NCI-H2227 treated with DMSO at 0.1 percent for 48 hours (cell line): ENCODE data around the gene GP1BB.

Source experiments
- DNase-seq: peaks from one replicate; lab custom pipeline; 2025; lab: John Stamatoyannopoulos, UW

Gene GP1BB

DNA sequence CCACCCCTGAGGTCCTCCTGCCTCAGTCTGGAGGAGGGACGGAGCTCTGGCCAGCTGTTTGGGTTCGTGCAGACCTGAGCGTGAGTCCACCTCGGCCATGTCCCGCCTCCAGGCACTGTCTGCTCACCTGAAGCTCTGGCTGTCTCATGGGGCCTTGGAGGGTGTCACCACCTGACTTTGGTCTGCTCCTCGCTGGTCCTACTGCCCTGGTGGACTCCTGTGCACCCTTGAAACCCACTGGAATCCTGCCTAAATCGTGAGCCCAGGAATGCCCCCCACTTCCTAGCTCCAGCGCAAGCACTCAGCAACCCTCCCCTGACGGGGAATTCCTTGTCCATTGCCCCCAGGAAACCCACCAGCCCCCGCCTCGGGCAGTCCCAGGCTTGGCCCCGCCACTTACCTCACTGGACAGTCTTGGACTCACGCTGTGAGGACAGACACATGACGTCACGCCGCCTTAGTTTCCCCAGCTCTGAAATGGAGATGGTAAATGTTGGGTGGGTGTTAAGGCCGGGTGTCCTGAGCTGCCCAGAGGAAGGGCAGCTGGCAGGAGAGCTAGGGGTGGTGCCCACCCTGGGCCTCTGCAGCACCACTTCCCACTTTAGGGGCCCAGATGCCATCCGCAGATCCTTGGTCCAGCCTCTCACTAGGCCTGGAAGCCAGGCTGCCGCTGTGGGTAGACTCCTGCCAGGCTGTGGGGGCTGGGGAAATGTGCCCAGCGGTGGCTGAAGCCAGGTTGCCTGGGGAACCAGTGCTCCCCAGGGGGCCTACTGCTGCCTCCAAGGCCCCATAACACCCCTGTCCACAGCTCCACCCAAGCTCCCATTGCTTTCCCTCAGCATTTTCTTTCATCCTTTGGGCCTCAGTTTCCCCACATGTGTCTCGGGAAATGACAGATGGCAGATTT, 19.1 kb downstream of the GP1BB start:
- no peak for DNase-seq

- DNase-seq = no peak
Measured at GRCh38 chr22:19743081-19743480, 19.7 kb downstream of the GP1BB start.

- DNase-seq = no peak
Measured at GRCh38 chr22:19743651-19744050, 20.3 kb downstream of the GP1BB start.

DNA sequence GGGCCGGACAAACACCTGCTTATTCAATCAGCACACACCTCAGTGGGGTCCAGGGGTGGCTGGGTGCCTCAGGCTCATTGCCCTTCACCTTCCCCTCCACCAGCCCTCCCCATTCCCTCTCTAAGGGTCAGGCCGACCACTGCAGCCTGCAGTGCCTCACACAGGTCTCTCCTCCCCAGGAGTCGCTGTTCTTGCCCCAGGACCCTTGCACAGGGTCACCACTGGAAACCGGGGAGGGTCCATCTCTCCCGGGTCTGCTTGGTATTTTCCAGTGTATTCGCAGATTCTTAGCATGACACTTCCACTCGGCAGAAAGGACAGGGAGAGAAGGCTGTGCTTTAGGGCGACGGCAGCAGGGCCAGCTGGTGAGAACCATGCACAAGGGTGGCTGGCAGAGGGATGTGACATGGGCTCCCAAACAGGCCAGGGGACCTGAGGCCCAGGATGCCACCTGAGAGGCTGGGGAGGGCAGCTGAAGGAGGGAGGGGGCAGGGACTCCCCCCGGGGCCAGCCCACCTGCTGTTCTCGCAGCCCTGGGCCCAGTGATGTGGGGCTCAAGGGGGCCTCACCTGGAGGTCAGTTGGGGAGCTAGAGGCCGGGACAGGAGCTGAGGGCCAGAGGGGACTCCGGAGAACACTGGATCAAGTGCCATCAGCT, 21.1 kb downstream of the GP1BB start:
- DNase-seq = no peak

- DNase-seq = no peak
Measured at GRCh38 chr22:19745155-19746101, 22.1 kb downstream of the GP1BB start.

GRCh38 chr22:19746726-19747125, 23.4 kb downstream of the GP1BB start:
- no peak for DNase-seq

DNA sequence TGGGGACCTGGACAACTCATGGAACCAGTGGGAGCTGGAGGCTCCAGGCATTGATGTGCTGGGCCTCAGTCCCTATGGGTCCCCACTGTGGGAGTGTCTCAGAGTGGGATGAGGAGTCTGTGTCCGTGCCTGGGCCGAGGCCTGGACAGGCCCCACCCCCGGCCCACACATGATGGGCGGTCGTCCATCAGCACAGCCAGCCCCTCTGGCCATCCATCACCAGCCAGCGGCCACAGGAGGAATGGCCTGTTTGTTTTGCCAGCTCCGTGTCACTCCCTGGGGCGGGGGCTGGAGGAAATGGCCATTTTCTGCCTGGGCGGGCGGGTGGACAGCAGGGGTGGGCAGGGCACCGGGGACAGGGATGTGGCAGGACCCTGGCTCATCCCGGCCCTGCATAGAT, 24.2 kb downstream of the GP1BB start:
- no peak for DNase-seq

GRCh38 chr22:19748139-19748538, 24.8 kb downstream of the GP1BB start:
- DNase-seq = no peak

DNA sequence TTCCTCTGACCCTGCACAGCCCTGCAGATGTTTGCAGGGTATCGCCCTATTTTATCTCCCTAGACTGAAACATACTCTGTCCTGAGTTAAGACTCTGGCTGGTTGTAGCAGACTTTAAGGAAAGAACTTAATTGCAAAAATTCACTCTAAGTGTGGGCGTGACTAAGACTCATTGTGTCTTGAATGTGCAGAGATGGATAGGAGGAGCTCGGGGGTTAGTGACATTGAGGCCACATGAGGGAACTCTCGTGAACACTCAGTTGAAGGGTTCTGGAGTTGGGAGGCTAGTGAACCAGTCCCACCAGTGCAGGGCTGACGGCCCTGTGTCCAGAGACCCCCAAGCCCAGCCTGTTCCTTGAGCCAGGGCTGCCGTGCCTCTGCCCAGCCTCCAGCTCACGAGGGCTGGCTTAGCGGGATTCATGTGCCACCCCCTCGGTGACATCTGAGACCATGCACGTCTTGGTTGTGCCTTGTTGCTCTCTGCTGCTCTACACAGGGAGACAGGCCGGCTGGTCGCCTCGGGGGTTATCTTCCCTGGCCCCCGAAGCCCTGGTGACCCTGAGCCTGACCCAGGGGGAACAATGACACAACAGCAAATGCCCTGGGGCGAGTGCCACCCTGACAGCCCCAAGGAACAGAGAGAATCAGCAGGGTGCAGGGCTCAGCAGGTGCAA, 25.8 kb downstream of the GP1BB start:
- no peak for DNase-seq

GRCh38 chr22:19749876-19750275, 26.5 kb downstream of the GP1BB start:
- DNase-seq = no peak

GRCh38 chr22:19750507-19751490, 27.5 kb downstream of the GP1BB start:
- no peak for DNase-seq

DNA sequence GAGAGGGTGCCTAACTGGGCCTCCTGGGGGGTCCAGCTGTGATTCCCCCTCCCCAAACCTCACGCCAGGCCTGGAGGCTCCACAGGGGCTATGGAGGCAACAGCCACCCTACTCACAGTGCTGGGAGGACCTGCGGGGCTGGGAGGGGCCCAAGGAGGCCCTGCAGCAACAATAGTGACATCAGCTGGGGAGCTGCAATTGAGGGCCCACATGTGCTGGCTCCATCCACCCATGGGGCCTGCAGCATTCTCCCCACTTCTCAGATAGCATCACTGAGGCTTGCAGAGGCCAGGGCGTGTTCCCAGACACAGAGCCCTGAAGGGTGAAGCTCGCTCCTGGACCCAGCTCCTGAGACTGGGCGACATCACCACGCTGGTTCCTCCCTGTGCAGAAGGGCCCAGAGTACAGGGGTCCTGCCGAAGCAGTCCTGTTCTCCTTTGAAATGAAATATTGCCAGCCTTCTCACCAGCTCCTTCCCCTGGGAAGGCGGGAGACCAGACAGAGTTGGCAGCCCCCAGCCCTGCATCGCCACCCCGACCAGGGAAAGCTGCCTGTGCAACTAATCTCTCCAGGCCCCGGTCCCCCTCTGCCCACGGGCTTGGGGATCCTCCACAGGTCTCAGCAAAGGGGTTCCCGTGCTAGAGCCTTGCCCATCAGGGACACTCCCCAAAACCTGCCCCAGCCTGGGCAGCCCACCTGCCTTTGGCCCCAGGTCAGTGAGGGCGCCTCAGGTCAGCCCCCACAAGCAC, 28.3 kb downstream of the GP1BB start:
- no peak for DNase-seq

DNA sequence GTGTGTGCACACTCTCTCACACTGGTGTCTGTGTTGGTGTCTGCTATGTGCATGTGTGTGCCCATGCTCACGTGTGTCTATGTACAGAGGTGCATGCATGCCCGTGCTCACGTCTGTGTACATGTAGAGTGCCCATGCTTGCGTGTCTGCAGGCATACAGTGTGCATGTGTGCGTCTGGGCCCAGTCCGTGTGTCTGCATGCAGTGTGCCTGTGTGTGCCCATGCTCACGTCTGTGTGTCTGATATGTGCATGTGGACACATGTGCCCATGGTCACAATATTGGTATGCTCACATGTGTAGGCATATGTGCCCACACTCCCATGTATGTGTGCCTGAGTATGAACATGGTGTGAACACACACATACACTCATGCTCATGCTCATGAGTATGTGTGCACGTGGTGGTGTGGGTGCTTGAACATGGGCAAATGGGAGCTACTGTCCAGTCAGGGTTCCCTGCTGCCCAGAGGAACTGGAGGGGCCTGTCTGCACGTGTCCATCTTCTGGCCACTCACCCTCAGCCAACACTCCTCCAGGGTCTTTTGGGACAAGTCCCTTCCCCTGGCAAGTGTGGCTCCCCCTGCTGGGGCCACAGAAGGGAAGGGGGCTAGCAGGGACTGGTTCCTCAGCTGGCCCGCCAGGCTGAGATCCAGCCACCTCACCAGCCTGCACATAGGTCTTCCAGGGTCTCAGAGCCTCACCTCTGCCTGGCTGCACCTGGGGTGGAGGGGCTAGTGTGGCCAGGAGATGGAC, 29.9 kb downstream of the GP1BB start:
- no peak for DNase-seq

DNA sequence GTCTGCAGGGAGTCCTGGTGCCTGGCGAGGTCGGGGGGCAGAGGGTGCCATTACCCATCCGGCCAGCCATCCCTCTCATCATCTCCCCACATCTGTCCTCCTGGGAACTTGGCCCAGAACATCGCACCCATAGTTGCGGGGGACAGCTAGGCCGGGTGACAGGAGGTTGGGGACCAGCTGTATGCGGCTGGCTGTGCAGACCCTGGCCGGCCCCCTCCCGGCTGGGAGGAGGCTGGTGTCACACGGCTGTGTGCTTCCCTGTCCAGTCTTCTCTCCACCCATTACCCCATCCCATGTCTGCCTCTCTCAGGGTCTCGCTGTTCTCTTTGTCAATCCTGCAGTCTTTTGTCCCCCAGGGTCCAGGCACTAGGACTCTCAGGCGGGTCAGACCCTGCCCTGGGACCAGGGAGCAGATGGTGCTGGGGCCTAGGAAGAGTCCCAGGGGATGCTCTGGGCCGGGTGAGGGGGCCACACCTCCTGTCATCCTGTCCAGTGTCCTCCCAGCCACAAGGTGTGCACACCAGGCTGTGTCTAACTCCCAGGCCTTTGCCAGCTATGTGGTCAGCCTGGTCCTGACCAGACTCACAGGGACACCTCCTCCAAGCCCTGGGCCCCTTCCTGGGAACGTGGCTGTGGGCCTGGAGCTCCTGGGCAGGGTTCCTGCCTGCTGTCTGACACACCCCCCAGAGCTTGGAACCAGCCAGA, 30.8 kb downstream of the GP1BB start:
- DNase-seq = no peak

- no peak for DNase-seq
Measured at GRCh38 chr22:19754701-19755144, 31.4 kb downstream of the GP1BB start.

DNA sequence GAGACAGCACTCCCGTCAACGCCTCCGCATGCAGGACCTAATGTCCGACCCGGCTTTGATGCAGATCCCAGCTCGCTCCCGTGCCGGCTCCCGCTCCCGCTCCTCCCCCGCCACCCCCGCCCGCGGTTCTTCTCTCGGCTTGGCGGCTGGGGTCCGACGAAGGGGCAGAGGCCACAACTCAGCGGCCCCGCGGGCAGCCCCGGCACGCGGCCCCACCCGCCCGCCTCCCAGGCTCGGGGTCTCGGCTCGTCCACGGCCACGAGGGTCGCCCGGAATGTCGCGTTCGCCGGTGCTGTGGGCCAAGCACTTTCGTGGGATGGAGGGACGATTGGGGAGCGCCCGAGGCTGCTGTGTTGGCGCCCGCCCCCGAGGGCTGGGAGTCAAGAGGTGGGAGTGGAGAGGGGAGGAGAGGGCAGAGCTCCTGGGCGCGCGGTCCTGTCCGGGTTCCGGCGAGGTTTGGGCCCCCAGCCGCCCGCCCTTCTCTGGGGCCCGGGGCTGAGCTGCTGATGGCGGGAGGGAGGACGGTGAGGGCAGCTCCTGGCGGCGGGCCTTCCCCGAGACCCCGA, 31.9 kb downstream of the GP1BB start:
- no peak for DNase-seq

DNA sequence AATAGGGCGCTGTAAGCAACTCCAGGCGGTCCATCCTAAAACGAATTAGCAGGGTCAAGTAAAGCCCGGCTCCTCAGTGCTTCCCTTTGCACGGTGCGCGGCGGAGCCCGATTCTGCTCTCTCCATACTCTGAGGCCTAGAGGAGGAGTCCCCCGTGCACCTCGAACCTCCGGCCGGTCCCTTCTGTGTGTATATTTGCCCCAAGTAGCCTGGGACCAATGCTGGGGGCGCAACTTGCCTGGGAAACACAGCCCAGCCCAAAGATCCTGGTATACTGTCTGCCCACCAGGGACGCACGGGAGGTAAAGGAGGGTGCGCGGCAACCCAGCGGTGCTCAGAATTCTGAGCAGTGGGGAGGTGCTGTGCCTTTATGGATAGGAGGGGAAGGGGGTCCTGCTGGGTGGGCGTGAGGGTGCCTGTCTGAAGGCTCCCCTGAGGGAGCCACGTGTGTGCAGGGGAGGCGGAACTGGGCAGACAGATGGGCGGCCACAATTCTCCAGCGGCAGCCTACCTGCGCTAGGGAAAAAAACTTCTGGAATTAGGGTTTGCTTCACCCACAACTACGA, 32.5 kb downstream of the GP1BB start:
- no peak for DNase-seq
